PC-9 (cell line): ENCODE results near the gene NLN. TPM values are rescaled to one million over a fixed set of nuclear protein-coding genes. Genes with fewer than 3 reads are reported as not detected.

Experiments
- BruUV-seq: library from RNA; stranded (reverse); fragments of 400-500 nt; replicated peaks from 2 replicates; lab custom pipeline; 2021; lab: Mats Ljungman, UMichigan
- CTCF ChIA-PET: fragments of 300-600 bp; sonication (Branson Sonifier 250); formaldehyde crosslinking; loops from one replicate; lab custom pipeline; 2022; ENCODE audit warnings: antibody characterized with exemption; lab: Charles Lee
- POLR2A ChIA-PET: fragments of 300-600 bp; sonication (Branson Sonifier 250); formaldehyde crosslinking; loops from one replicate; lab custom pipeline; 2022; ENCODE audit warnings: antibody characterized with exemption; ENCODE audit not compliant: unreplicated experiment; lab: Charles Lee
- DNase-seq, 2 experiments: peaks; one replicate each; pipeline versions ENCODE4 v3.0.0 to v3.0.0-alpha.2; 2015 to 2022; ENCODE audit warnings: mixed read lengths in 1 of 2
- H2AFZ ChIP-seq: fragments of 200-600 bp; sonication (generic); 2 replicates; pipeline ENCODE4 v1.8.1; 2017; ENCODE audit warnings: antibody characterized with exemption
- H3F3A ChIP-seq: fragments of 200-600 bp; sonication (generic); 2 replicates; pipeline ENCODE4 v1.8.1; 2017; ENCODE audit warnings: antibody characterized with exemption, mild to moderate bottlenecking, low read depth; ENCODE audit not compliant: insufficient read depth
- H3K27ac ChIP-seq: fragments of 200-600 bp; sonication (generic); 2 replicates; pipeline ENCODE4 v1.6.1; 2016; ENCODE audit warnings: mixed run types
- H3K27me3 ChIP-seq: fragments of 200-600 bp; sonication (generic); 2 replicates; pipeline ENCODE4 v1.6.1; 2016; ENCODE audit warnings: low read depth, mixed run types; ENCODE audit not compliant: insufficient read depth
- H3K36me3 ChIP-seq: fragments of 200-600 bp; sonication (generic); 2 replicates; pipeline ENCODE4 v1.6.1; 2016; ENCODE audit warnings: low read depth, mixed run types
- H3K4me1 ChIP-seq: fragments of 200-600 bp; sonication (generic); replicated peaks from 2 replicates; pipeline ENCODE4 v1.6.1; 2016; ENCODE audit warnings: mixed run types; ENCODE audit not compliant: insufficient read depth
- H3K4me2 ChIP-seq: fragments of 200-600 bp; sonication (generic); 2 replicates; pipeline ENCODE4 v1.6.1; 2017; ENCODE audit warnings: mixed run types
- H3K4me3 ChIP-seq: fragments of 200-600 bp; sonication (generic); 2 replicates; pipeline ENCODE4 v1.6.1; 2016; ENCODE audit warnings: mixed run types
- H3K79me2 ChIP-seq: fragments of 200-600 bp; sonication (generic); 2 replicates; pipeline ENCODE4 v1.6.1; 2017; ENCODE audit warnings: low read depth, mixed run types
- H3K9me2 ChIP-seq: fragments of 200-600 bp; sonication (generic); 2 replicates; pipeline ENCODE4 v1.8.1; 2017; ENCODE audit warnings: mild to moderate bottlenecking; ENCODE audit not compliant: insufficient read depth
- H3K9me3 ChIP-seq: fragments of 200-600 bp; sonication (generic); 2 replicates; pipeline ENCODE4 v1.8.1; 2016; ENCODE audit warnings: low read depth; ENCODE audit not compliant: insufficient read depth
- H4K20me1 ChIP-seq: fragments of 200-600 bp; sonication (generic); 2 replicates; pipeline ENCODE4 v1.8.1; 2017; ENCODE audit not compliant: insufficient read depth
- CTCF ChIP-seq: fragments of 200-600 bp; sonication (generic); conservative IDR thresholded peaks from 2 replicates; pipeline ENCODE4 v1.6.1; 2017; ENCODE audit warnings: mixed run types, antibody characterized with exemption, mild to moderate bottlenecking, moderate library complexity
- EZH2 ChIP-seq: fragments of 200-600 bp; sonication (generic); IDR thresholded peaks from 2 replicates; pipeline ENCODE4 v1.8.0; 2017; ENCODE audit warnings: antibody characterized with exemption, low read depth
- intact Hi-C: fragments of 100-400 bp; cut with micrococcal nuclease; formaldehyde crosslinking; loops from one replicate; pipeline ENCODE4 v1.10.0; 2022; ENCODE audit not compliant: unreplicated experiment
- total RNA-seq: library from RNA; stranded (reverse); gene quantifications from 2 replicates; pipeline ENCODE4 v1.2.3, GENCODE V29; 2021

NLN gene
- total RNA-seq, 1 experiment from 2014 or later, result 56.7 TPM

GRCh38 chr5:65765582-65765981 is 43.6 kb downstream of the NLN start:
- no peaks in the 10 kb centered on the region for H3K9me2 ChIP-seq
- H3K27me3 ChIP-seq, result no peaks in the 10 kb centered on the region
- TF ChIP-seq EZH2, result no peak
- no peak for TF ChIP-seq CTCF
- no peak overlapping the region for H3K4me2 ChIP-seq
- no peaks in the 10 kb centered on the region; the same call in 1 of the 2 replicates for H3K36me3 ChIP-seq
- CTCF ChIA-PET, result interaction anchor here (0.6 kb wide), 1 partner anchor 179 kb away, joined by 5 read pairs; no protein-coding TSS in a partner anchor
- H3K79me2 ChIP-seq, result no peaks in the 10 kb centered on the region
- POLR2A ChIA-PET, result interaction anchor here (0.7 kb wide), 1 partner anchor 45 kb away, joined by 4 read pairs; no protein-coding TSS in a partner anchor
- no peaks in the 10 kb centered on the region for H4K20me1 ChIP-seq
- no peak for DNase-seq
- intact Hi-C loops, result loop anchor here (10.0 kb wide), 2 partner anchors 99 to 249 kb away; no protein-coding TSS in a partner anchor
- H3K4me3 ChIP-seq, result no peak overlapping the region
- no peak overlapping the region for H3K27ac ChIP-seq
- 0 out of 2 replicates have a peak, but pooled peaks cover 2% of the 10 kb centered on the region for H3K4me1 ChIP-seq
- peaks cover 5% of the 10 kb centered on the region for H3F3A ChIP-seq
- no peaks in the 10 kb centered on the region; the same call in 1 of the 2 replicates for H3K9me3 ChIP-seq
- no TSS peak for BruUV-seq
- no peak overlapping the region for H2AFZ ChIP-seq

- TF ChIP-seq EZH2 (no peak), CTCF (no peak)
- intact Hi-C loops, result loop anchor here (10.0 kb wide), 2 partner anchors 99 to 249 kb away; no protein-coding TSS in a partner anchor
- H3K79me2 ChIP-seq, result no peaks in the 10 kb centered on the region
- 0 out of 2 replicates have a peak, but pooled peaks cover 2% of the 10 kb centered on the region for H3K4me1 ChIP-seq
- no peak overlapping the region for H3K4me3 ChIP-seq
- no peak overlapping the region for H3K27ac ChIP-seq
- H4K20me1 ChIP-seq, result no peaks in the 10 kb centered on the region
- H3K27me3 ChIP-seq, result no peaks in the 10 kb centered on the region
- H3K9me2 ChIP-seq, result no peaks in the 10 kb centered on the region
- no peak for DNase-seq
- no peak overlapping the region for H2AFZ ChIP-seq
- H3K4me2 ChIP-seq, result no peak overlapping the region
- peaks cover 5% of the 10 kb centered on the region for H3F3A ChIP-seq
- ChIA-PET POLR2A (interaction anchor here (0.7 kb wide), 1 partner anchor 44 kb away, joined by 4 read pairs; no protein-coding TSS in a partner anchor), CTCF (interaction anchor here (0.6 kb wide), 2 partner anchors 178 to 180 kb away, joined by 3 to 5 read pairs; no protein-coding TSS in a partner anchor)
- BruUV-seq, result no TSS peak
- no peaks in the 10 kb centered on the region; the same call in 1 of the 2 replicates for H3K36me3 ChIP-seq
- no peaks in the 10 kb centered on the region; the same call in 1 of the 2 replicates for H3K9me3 ChIP-seq
Measured at GRCh38 chr5:65766175-65766574, 44.2 kb downstream of the NLN start.

- Histone ChIP-seq H2AFZ (no peak overlapping the region), H3K9me2 (no peaks in the 10 kb centered on the region), H3K27me3 (no peaks in the 10 kb centered on the region), H3K4me3 (no peak overlapping the region), H3K79me2 (no peaks in the 10 kb centered on the region), H3K9me3 (no peaks in the 10 kb centered on the region; the same call in 1 of the 2 replicates), H3K4me2 (no peak overlapping the region), H4K20me1 (no peaks in the 10 kb centered on the region), H3K4me1 (0 out of 2 replicates have a peak, but pooled peaks cover 2% of the 10 kb centered on the region), H3K36me3 (no peaks in the 10 kb centered on the region; the same call in 1 of the 2 replicates), H3K27ac (no peak overlapping the region), H3F3A (peaks cover 5% of the 10 kb centered on the region)
- DNase-seq, result no peak
- POLR2A ChIA-PET, result no interaction called here
- TF ChIP-seq CTCF (no peak), EZH2 (no peak)
- intact Hi-C loops, result loop anchor here (10.0 kb wide), 2 partner anchors 98 to 248 kb away; no protein-coding TSS in a partner anchor
- CTCF ChIA-PET, result no interaction called here
- BruUV-seq, result no TSS peak
Measured at GRCh38 chr5:65766781-65767180, 44.8 kb downstream of the NLN start.
